GM12878 (cell line): ENCODE results near the gene GORASP1. TPM values are rescaled to one million over a fixed set of nuclear protein-coding genes. Genes with fewer than 3 reads are reported as not detected.

Experiments used
- ATAC-seq: fragments of 200-7000 bp; cut with Tn5 transposase; 3 replicates; pipeline ENCODE4 v1.9.1; 2020; ENCODE audit warnings: mild to moderate bottlenecking, moderate library complexity
- BruUV-seq: library from RNA; stranded (reverse); fragments of 400-500 nt; replicated peaks from 2 replicates; lab custom pipeline; 2021; lab: Mats Ljungman, UMichigan
- CTCF ChIA-PET: fragments of 300-600 bp; sonication (Branson Sonifier 250); formaldehyde crosslinking; extraction: SDS; loops from one replicate; lab custom pipeline; 2021; ENCODE audit warnings: inconsistent platforms; lab: Yijun Ruan, JAX
- POLR2A ChIA-PET: fragments of 350-600 bp; formaldehyde crosslinking; extraction: SDS; loops from one replicate; lab custom pipeline; 2021; ENCODE audit warnings: inconsistent platforms; lab: Charles Lee
- RAD21 ChIA-PET: fragments of 300-600 bp; sonication (Branson Sonifier 250); formaldehyde crosslinking; loops from one replicate; lab custom pipeline; 2023; ENCODE audit warnings: antibody characterized with exemption; ENCODE audit not compliant: unreplicated experiment; lab: Charles Lee
- SMC1A ChIA-PET: fragments of 300-600 bp; sonication (Branson Sonifier 250); formaldehyde crosslinking; loops from one replicate; lab custom pipeline; 2023; ENCODE audit not compliant: unreplicated experiment, uncharacterized antibody; lab: Charles Lee
- DNase-seq: peaks from one replicate; pipeline ENCODE4 v3.0.0-alpha.2; 2011; ENCODE audit warnings: low read depth, low spot score
- FAIRE-seq: peaks from 3 replicates; lab custom pipeline; 2011; peaks lifted over from hg19 to GRCh38; lab: Jason Lieb, UNC
- H2AFZ ChIP-seq: 2 replicates; pipeline ENCODE4 v1.6.0; 2011; ENCODE audit warnings: low read depth, low read length, control low read depth; ENCODE audit not compliant: control insufficient read depth
- H3K27ac ChIP-seq: 2 replicates; pipeline ENCODE4 v1.5.1; 2011; ENCODE audit warnings: control low read depth; ENCODE audit not compliant: control insufficient read depth, insufficient read depth
- H3K27me3 ChIP-seq, 2 experiments: replicated peaks in 1 of 2; 2 replicates each; pipeline versions ENCODE4 v1.6.0 to v1.6.1; 2011; ENCODE audit warnings: low read length in 1 of 2; ENCODE audit not compliant: control insufficient read depth in 2 of 2, insufficient read depth in 2 of 2
- H3K36me3 ChIP-seq, 2 experiments: 2 replicates each; pipeline ENCODE4 v1.5.1; 2011; ENCODE audit warnings: low read length in 1 of 2; ENCODE audit not compliant: control insufficient read depth in 2 of 2, insufficient read depth in 2 of 2
- H3K4me1 ChIP-seq: 2 replicates; pipeline ENCODE4 v1.6.1; 2011; ENCODE audit warnings: mild to moderate bottlenecking, low read length, moderate library complexity, mixed read lengths; ENCODE audit not compliant: control insufficient read depth, insufficient read depth
- H3K4me2 ChIP-seq: 2 replicates; pipeline ENCODE4 v1.6.0; 2011; ENCODE audit warnings: control low read depth; ENCODE audit not compliant: control insufficient read depth, insufficient read depth
- H3K4me3 ChIP-seq: fragments of 200-600 bp; sonication (generic); 2 replicates; pipeline ENCODE4 v1.5.1; 2016
- H3K79me2 ChIP-seq: 2 replicates; pipeline ENCODE4 v1.6.0; 2011; ENCODE audit warnings: low read length; ENCODE audit not compliant: control insufficient read depth, insufficient read depth
- H3K9ac ChIP-seq: 2 replicates; pipeline ENCODE4 v1.8.0; 2011; ENCODE audit warnings: low read length, control low read depth, mixed read lengths; ENCODE audit not compliant: control insufficient read depth, insufficient read depth
- H3K9me3 ChIP-seq: replicated peaks from 3 replicates; pipeline ENCODE4 v1.5.1; 2011; ENCODE audit warnings: mild to moderate bottlenecking, low read length; ENCODE audit not compliant: control insufficient read depth, insufficient read depth
- H4K20me1 ChIP-seq: 2 replicates; pipeline ENCODE4 v1.6.0; 2011; ENCODE audit not compliant: control insufficient read depth, insufficient read depth
- CBX3 ChIP-seq: fragments of 200-600 bp; sonication (generic); IDR thresholded peaks from 2 replicates; pipeline ENCODE4 v1.6.1; 2016; ENCODE audit warnings: low read depth, borderline replicate concordance
- MEF2A ChIP-seq: IDR thresholded peaks from 2 replicates; pipeline ENCODE4 v1.6.1; 2011; ENCODE audit warnings: low read depth, mild to moderate bottlenecking, low read length, moderate library complexity; ENCODE audit not compliant: insufficient read depth
- PAX8 ChIP-seq: fragments of 450-650 bp; IDR thresholded peaks from 2 replicates; pipeline ENCODE4 v1.6.1; 2017; ENCODE audit warnings: mild to moderate bottlenecking, moderate library complexity
- PRDM15 ChIP-seq: fragments of 450-650 bp; formaldehyde crosslinking; IDR thresholded peaks from 2 replicates; pipeline ENCODE4 v1.4.0; 2020; ENCODE audit warnings: mild to moderate bottlenecking, moderate library complexity
- TCF12 ChIP-seq: IDR thresholded peaks from 2 replicates; pipeline ENCODE4 v1.6.1; 2011; ENCODE audit warnings: low read depth, mild to moderate bottlenecking, low read length
- WRNIP1 ChIP-seq: IDR thresholded peaks from 2 replicates; pipeline ENCODE4 v1.6.1; 2011; ENCODE audit warnings: low read depth, low read length, improper control_type of control experiment, borderline replicate concordance
- ZNF207 ChIP-seq: fragments of 450-650 bp; IDR thresholded peaks from 2 replicates; pipeline ENCODE4 v1.6.1; 2014; ENCODE audit warnings: antibody characterized with exemption, mild to moderate bottlenecking, borderline replicate concordance
- ZNF24 ChIP-seq: fragments of 450-650 bp; IDR thresholded peaks from 2 replicates; pipeline ENCODE4 v1.6.1; 2017; ENCODE audit warnings: antibody characterized with exemption, mild to moderate bottlenecking
- WGBS: methylation state at CpG from one replicate; pipeline ENCODE4 v1.1.6; 2016; ENCODE audit warnings: low lambda C conversion rate; ENCODE audit not compliant: insufficient replicate concordance, insufficient coverage; ENCODE audit errors: missing lambda C conversion rate; 5-methylcytosine and 5-hydroxymethylcytosine counted together
- in situ Hi-C: fragments of 300-500 bp; cut with MboI; formaldehyde crosslinking; loops from 9 replicates; pipeline ENCODE4 v1.14.3; 2018; ENCODE audit warnings: mixed read lengths
- intact Hi-C: fragments of 100-400 bp; cut with micrococcal nuclease; formaldehyde crosslinking; loops from one replicate; pipeline ENCODE4 v1.14.2; 2022; ENCODE audit not compliant: unreplicated experiment
- polyA plus RNA-seq, 11 experiments: library from polyadenylated mRNA; depleted of rRNA in 4 of 11; unstranded in 6 of 11; stranded (reverse) in 5 of 11; fragments of >200 nt; fragmentation: Nextera tagmentation in 4 of 11; fragmentation: Illumina TruSeq in 1 of 11; extraction: Ambion mirVana in 4 of 11; extraction: Trizol in 1 of 11; gene quantifications; 1 replicate in 1 of 11; 2 replicates in 10 of 11; pipeline versions ENCODE4 v1.2.1 to v1.2.3, GENCODE V29; 2011 to 2016; ENCODE audit warnings: inconsistent platforms in 2 of 11, missing spikeins in 2 of 11, low read depth in 1 of 11
- total RNA-seq, 4 experiments: library from RNA; depleted of rRNA in 3 of 4; stranded (reverse); fragments of >200 nt in 3 of 4; fragmentation: Illumina TruSeq in 1 of 4; extraction: Trizol in 1 of 4; gene quantifications; 2 replicates each; pipeline versions ENCODE4 v1.2.1 to v1.2.3, GENCODE V29; 2013 to 2021
- TF ChIP-seq, protein P1 (sequence below): fragments of 450-650 bp; IDR thresholded peaks from 2 replicates; pipeline ENCODE4 v1.6.1; 2018; ENCODE audit warnings: borderline replicate concordance, mild to moderate bottlenecking; ENCODE audit not compliant: partially characterized antibody
- TF ChIP-seq, protein P2 (sequence below): IDR thresholded peaks from 2 replicates; pipeline ENCODE4 v1.6.1; 2011; ENCODE audit warnings: mild to moderate bottlenecking, low read depth, low read length, moderate library complexity; ENCODE audit not compliant: insufficient replicate concordance
- TF ChIP-seq, protein P3 (sequence below), 3 experiments: IDR thresholded peaks in 2 of 3; conservative IDR thresholded peaks in 1 of 3; 2 replicates each; pipeline ENCODE4 v1.5.1; 2011; ENCODE audit warnings: low read depth in 3 of 3, low read length in 3 of 3, mild to moderate bottlenecking in 3 of 3, control low read depth in 2 of 3, moderate library complexity in 2 of 3, inconsistent platforms in 1 of 3, mixed read lengths in 1 of 3; ENCODE audit not compliant: control insufficient read depth in 2 of 3, insufficient read depth in 1 of 3; ENCODE audit errors: extremely low read depth in 1 of 3

The GORASP1 gene
- total and polyA plus RNA-seq, 10 of the 15 experiments (the other 5 are each of a cell fraction or from before 2014, with no cell fraction given): 3.6 to 32.7 (median 23.2) TPM

DNA sequence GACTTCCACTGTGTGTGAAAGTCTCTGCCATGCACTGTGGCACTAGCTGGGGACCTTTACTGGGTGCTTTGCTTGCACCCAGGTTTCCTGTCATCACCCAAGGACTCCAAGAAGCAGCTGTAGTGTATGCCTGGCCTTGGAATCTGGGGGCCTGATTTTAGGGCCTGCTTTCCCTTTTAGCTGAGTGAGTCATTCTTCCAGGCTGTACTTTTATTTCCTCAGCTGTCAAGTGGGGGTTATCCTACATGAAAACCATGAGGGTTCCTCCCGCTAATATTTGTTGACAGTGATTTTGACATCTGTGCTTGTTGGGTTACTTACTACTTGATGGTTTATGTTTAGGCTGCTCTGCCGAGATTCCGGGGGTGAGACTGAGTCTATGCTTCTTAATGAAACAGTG, 18.5 kb downstream of the GORASP1 start (continued):
- TF ChIP-seq, protein P1, sequence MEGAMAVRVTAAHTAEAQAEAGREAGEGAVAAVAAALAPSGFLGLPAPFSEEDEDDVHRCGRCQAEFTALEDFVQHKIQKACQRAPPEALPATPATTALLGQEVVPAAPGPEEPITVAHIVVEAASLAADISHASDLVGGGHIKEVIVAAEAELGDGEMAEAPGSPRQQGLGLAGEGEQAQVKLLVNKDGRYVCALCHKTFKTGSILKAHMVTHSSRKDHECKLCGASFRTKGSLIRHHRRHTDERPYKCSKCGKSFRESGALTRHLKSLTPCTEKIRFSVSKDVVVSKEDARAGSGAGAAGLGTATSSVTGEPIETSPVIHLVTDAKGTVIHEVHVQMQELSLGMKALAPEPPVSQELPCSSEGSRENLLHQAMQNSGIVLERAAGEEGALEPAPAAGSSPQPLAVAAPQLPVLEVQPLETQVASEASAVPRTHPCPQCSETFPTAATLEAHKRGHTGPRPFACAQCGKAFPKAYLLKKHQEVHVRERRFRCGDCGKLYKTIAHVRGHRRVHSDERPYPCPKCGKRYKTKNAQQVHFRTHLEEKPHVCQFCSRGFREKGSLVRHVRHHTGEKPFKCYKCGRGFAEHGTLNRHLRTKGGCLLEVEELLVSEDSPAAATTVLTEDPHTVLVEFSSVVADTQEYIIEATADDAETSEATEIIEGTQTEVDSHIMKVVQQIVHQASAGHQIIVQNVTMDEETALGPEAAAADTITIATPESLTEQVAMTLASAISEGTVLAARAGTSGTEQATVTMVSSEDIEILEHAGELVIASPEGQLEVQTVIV: no peak
- no peak for TF ChIP-seq PAX8
- TF ChIP-seq ZNF24: no peak
- TF ChIP-seq WRNIP1: no peak

GRCh38 chr3:39088456-39088855, 19.0 kb downstream of the GORASP1 start:
- H3K4me2 ChIP-seq: no peak overlapping the region
- BruUV-seq: no TSS peak
- H3K4me1 ChIP-seq: 0 out of 2 replicates have a peak, but pooled peaks cover 2% of the 10 kb centered on the region
- H3K9ac ChIP-seq: no peak overlapping the region
- ChIA-PET POLR2A (no interaction called here), SMC1A (interaction anchor here (1.3 to 1.6 kb wide), 5 partner anchors 8 to 200 kb away, joined by 3 to 6 read pairs (median 5); no protein-coding TSS in a partner anchor), RAD21 (interaction anchor here (1.7 kb wide), 1 partner anchor 20 kb away, joined by 4 read pairs; the partner anchor contains the start of gene TTC21A), CTCF (interaction anchor here (0.6 to 1.7 kb wide), 4 partner anchors 20 to 203 kb away, joined by 3 to 5 read pairs (median 4); no protein-coding TSS in a partner anchor)
- H3K79me2 ChIP-seq: no peaks in the 10 kb centered on the region
- H3K4me3 ChIP-seq: no peak overlapping the region
- H3K27me3 ChIP-seq: no peaks in the 10 kb centered on the region
- H2AFZ ChIP-seq: no peak overlapping the region
- in situ Hi-C loops (no loop called here), intact Hi-C loops (no loop called here)
- 93% methylated on average over 3 of the region's 3 CpGs for WGBS
- no peak overlapping the region for H3K27ac ChIP-seq
- peaks cover 4 to 14% of the 10 kb centered on the region in 2 experiments; a peak in 3 of 4 replicates for H3K36me3 ChIP-seq
- DNase-seq (no peak), FAIRE-seq (no peak), ATAC-seq (no peak)
- H3K9me3 ChIP-seq: no peaks in the 10 kb centered on the region
- no peaks in the 10 kb centered on the region for H4K20me1 ChIP-seq
- no peak for TF ChIP-seq CBX3
- TF ChIP-seq PRDM15 (CRISPR knock-in tag): no peak
- no peak for TF ChIP-seq ZNF207
- no peak for TF ChIP-seq TCF12
- no peak for TF ChIP-seq MEF2A
- TF ChIP-seq, protein P2, sequence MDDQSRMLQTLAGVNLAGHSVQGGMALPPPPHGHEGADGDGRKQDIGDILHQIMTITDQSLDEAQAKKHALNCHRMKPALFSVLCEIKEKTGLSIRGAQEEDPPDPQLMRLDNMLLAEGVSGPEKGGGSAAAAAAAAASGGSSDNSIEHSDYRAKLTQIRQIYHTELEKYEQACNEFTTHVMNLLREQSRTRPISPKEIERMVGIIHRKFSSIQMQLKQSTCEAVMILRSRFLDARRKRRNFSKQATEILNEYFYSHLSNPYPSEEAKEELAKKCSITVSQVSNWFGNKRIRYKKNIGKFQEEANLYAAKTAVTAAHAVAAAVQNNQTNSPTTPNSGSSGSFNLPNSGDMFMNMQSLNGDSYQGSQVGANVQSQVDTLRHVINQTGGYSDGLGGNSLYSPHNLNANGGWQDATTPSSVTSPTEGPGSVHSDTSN: no peak
- TF ChIP-seq, protein P3, sequence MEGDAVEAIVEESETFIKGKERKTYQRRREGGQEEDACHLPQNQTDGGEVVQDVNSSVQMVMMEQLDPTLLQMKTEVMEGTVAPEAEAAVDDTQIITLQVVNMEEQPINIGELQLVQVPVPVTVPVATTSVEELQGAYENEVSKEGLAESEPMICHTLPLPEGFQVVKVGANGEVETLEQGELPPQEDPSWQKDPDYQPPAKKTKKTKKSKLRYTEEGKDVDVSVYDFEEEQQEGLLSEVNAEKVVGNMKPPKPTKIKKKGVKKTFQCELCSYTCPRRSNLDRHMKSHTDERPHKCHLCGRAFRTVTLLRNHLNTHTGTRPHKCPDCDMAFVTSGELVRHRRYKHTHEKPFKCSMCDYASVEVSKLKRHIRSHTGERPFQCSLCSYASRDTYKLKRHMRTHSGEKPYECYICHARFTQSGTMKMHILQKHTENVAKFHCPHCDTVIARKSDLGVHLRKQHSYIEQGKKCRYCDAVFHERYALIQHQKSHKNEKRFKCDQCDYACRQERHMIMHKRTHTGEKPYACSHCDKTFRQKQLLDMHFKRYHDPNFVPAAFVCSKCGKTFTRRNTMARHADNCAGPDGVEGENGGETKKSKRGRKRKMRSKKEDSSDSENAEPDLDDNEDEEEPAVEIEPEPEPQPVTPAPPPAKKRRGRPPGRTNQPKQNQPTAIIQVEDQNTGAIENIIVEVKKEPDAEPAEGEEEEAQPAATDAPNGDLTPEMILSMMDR (IDR thresholded peaks at IDR 0.05 in 2 of 3, conservative IDR thresholded peaks at IDR 0.05 in 1 of 3; ENCODE audit: control insufficient read depth in 2 of 3, extremely low read depth in 1 of 3, insufficient read depth in 1 of 3, low read depth in 3 of 3, low read length in 3 of 3): no peak
